Esophagus mucosa (tissue), 1 donor: ENCODE data around the gene COA1. TPM values are rescaled to one million over a fixed set of nuclear protein-coding genes. Genes with fewer than 3 reads are reported as not detected.
"Not testable (repeated sequence)": the region's sequence is repeated elsewhere in the genome, so short reads cannot be mapped to it uniquely, and the experiment has no call there.

Source experiments
- ATAC-seq: fragments of 200-7000 bp; cut with Tn5 transposase; one replicate; pipeline ENCODE4 v1.9.1; 2020
- total RNA-seq: library from RNA; stranded (reverse); gene quantifications from one replicate; pipeline ENCODE4 v1.2.4, GENCODE V29; 2023
- donor health status: DM: yes; HTN: yes; CAD: no.

COA1 gene
- total RNA-seq, 1 donor from 2014 or later: 40.8 TPM

DNA sequence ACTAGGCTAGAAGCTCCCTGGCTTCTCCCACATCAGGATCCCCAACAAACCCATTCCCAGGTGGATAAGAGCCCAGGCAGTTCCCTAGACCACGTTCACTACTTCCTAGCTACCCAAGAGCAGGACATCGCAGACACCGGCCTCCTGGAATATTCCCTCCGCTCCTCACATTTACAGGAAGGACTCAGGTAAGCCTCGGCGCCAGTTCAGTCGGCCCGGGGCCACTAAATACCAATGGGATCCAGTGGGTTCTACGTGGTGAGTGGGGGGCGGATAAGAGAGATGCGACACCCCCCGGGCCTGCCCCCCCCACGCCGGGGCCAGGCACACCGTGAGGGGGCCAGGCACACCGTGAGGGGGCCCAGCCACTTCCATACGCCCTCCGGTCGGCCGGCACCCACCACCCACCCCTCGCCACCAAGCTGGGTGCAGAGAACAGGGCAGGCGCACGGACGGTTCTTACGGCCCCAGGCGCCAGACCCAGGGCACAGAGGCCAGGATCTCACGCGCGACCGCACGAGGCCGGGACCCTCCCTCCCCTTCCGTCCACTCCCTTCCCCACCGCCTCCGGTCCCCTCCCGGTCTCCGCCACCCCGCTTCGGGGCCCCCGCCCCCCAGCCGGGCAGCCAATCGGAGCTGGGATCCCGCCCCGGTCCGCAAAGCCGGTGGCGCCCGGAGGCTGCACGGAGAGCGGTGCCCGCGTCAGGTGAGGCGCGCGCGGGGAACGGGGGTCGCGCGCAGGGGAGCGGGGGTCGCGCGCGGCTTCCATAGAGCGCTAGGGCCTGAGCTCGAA, 28.9 kb upstream of the COA1 start, which contains the start of gene BLVRA:
BLVRA (plus strand) TSS at position 652 of the 793 bp plus-strand sequence. CDS start 12,479 bp downstream, outside the sequence.
- ATAC-seq: peak; percentile 67

- ATAC-seq: no peak
These were observed 27.9 kb upstream of the COA1 start for GRCh38 chr7:43757073-43757720.

DNA sequence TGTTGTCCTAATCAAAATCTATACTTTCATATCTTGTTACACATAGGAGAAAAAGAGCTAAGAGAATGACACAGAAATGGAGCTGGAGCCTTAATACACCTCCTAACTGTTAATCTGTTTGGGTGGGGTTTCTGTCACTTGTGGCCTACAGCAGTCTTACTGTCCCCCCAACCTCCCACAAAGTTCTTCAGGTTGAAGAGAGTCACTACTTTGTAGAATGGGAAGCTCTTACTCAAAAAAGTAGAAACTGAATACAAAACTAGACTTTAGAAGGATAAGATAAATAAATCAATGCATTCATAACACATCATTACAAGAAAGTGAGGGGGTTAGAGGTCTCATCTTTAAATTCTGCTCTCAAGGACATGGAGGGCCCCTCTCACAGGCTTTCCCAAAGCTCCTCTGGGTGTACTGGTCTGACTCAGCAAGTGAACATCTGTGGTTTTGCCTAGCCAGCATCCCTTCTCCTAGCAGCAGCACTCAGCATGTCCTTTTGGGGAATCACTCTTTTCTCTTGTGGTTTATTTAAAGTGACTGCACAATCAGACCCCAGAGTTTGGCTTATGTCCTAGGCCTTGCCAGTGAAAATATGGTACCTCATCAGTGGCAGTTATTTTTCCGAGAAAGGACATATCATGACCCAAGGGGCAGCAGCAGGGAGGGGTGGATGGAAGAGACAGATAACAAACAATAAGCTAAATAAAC, 27.2 kb upstream of the COA1 start:
- no peak for ATAC-seq

- ATAC-seq: no peak
These were observed 25.3 kb upstream of the COA1 start for GRCh38 chr7:43754596-43754995.

- ATAC-seq: no peak
These were observed 24.5 kb upstream of the COA1 start for GRCh38 chr7:43753843-43754242.

- no peak for ATAC-seq
These were observed 24.0 kb upstream of the COA1 start for GRCh38 chr7:43753271-43753810.

GRCh38 chr7:43752411-43752810, 23.1 kb upstream of the COA1 start:
- no peak for ATAC-seq

DNA sequence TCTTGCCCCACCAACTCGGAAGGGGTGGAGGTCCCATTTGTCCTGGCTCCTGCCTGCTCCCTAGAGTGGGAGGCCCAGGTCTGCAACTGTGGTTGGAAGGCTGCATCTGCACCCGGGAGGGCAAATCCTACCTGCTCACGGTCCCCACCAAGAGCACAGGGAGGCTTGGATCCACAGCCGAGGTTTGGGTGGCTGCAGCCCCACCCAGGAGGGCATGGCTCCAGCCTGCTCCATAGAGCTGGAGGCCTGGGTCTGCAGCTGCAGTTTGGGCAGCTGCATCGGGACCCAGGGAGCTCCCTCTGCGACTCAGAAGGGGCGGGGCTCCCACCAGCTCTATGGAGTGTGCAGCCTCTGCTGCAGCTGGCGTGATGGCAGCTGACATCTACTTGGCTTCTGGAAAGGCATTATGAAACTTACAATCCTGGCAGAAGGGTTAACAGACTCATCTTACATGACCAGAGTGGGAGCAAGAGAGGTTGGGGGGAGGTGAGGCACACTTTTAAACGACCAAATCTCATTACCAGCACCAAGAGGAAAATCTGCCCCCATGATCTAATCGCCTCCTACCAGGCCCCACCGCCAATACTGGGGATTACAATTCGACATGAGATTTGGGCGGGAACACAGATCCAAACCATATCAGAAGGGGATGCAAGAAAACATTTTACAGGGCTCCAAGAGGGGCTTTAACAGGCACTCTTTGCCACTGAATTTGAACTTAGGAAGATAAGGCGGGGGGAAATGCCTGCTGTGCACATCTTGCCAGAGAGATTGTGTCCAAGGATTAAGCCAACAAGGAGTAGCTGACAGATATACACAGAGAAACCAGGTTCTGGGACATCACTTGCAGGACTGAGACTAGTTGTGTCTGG, 20.9 kb upstream of the COA1 start:
- no peak for ATAC-seq

- peak; percentile 18 for ATAC-seq
These were observed 20.1 kb upstream of the COA1 start for GRCh38 chr7:43749383-43749940.

DNA sequence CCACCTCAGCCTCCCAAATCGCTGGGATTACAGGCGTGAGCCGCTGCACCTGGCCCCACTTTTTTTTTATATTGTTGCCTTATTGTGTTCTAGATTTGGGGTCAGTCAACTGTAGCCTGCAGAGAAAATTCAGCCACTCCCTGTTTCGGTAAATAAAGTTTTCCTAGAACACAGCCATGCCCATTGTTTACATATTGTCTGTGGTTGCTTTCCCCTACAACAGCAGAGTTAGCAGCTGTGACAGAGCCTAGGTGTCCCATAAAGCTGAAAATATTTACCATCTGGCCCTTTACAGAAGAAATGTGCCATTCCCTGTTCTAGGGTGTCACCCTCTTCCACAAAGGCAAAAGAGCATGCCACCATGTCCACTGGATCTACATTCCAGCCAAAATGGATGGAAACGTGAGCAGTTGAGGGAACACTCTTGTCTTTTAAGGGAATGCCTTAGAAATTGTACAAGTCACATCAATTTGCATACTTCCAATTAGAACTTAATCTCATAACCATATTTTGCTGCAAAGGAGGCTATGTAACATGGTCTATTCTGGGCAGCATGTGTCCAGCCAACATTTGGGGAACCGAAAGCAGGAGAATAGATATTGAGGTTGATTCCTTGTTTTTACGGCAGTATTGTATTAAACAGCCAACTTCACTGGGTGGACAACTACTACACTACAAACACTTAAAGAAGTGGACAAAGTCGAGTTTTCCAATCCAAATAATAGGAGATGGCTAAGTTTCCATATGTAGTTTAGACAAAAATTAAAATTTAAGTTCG, 18.2 kb upstream of the COA1 start:
- no peak for ATAC-seq

GRCh38 chr7:43742692-43743091, 13.4 kb upstream of the COA1 start:
- ATAC-seq: no peak

- ATAC-seq: no peak
These were observed 8.3 kb upstream of the COA1 start for GRCh38 chr7:43737467-43738127.

DNA sequence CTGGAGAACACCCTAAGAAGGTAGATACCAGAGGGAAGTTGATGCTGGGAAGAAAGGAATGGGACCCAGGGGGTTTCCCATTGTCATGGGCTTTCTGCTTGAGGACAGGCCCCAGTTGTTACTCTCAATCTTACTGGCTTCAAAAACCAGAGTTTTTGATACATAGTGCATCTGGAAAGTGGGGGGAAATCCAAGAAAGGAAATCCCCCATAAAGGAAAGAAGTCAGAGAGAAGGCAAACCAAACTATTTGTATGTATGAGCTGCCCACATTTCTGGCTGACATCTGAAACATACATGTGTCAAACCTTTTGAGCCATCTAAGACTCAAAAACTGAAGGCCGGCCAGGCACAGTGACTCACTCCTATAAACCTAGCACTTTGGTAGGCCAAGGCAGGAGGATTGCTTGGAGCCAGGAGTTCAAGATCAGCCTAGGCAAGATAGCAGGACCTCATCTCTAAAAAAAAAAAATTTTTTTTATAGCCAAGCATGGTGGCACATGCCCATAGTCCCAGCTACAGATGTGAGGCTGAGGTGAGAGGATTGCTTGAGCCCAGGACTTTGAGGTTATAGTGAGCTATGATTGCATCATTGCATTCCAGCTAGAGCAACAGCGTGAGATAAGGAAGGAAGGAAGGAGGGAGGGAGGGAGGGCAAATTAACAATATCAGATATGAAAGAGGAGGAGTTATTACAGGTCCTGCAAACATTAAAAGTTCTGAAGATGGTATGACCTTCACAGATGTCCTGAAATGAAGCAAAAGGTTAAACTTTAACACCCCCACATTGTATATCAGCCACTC, 6.7 kb upstream of the COA1 start:
- no peak for ATAC-seq

DNA sequence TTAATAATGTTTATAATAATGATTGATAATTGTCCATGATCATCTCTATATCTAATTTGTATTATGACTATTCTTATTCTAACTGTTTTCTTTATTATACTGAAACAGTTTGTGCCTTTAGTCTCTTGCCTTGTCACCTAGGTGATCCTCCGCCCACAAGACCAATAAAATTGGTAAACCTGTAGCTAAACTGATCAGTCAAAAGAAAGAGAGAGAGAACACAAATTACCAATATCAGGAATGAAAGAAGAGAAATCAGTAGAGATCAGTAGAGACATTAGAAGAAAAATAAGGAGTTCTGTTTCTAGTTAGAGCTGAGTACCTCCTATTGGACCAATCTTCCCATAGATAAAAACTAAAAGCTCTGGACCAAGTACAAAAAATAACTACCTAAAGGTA, 6.1 kb upstream of the COA1 start:
- no peak for ATAC-seq

GRCh38 chr7:43734575-43735332, 5.4 kb upstream of the COA1 start:
- not testable (repeated sequence) for ATAC-seq

DNA sequence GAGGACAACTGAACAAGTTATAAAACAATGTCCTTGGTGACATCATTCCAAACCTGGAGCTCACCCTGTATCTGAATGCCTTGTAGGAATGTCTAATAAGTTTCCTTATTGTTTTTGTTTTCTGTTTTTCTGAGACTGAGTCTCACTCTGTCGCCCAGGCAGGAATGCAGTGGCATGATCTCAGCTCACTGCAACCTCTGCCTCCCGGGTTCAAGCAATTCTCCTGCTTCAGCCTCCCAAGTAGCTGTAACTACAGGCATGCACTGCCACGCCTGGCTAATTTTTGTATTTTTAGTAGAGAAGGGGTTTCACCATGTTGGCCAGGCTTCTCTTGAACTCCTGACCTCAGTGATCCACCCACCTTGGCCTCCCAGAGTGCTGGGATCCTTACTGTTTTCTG, 2.2 kb upstream of the COA1 start:
- not testable (repeated sequence) for ATAC-seq

DNA sequence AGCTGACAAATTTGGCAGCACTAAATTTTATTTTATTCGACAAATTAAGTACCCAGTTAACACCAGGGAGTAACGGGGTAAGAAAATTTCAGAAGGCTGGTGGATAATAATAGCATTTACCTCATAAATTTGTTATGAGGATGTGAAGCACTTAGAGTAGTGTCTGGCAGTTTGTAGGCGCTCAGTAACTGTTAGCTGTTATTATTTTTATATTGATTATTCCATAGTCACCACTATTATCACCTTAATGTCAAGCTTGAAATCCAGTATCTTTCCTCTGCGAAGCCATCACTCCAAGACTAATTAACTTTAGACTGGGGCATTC, 563 bp upstream of the COA1 start:
- no peak for ATAC-seq

DNA sequence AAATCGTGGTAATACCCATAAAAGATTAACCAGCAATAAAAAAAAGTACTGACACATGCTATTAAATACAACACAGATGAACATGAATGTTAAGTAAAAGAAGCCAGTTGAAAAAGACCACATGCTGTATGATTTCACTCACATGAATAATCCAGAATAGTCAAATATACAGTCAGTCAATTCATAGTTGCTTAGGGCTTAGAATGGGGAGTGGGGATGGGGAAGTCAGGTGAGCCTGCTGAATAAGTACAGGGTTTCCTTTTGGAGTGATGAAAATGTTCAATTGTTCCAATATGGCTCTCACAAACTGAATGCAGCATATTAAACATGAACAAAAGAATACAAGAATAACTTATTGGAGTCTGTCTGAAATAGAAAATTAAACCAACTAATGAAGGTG, 1.8 kb downstream of the COA1 start:
- no peak for ATAC-seq

DNA sequence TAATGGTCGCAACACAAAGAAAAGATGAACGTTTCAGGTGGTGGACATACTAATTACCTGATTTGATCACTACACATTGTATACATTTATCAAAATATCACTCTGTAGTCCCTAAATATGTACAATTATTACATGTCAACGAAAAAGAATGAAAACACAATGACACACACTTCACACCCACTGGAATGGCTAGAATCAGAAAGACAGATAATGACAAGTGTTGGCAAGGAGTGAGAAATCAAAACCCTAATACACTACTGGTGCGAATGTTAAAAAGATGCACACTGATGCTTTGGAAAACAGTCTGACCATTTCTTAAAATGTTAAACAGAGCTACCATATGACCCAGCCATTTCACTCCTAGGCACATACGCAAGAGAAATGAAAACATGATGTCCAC, 2.3 kb downstream of the COA1 start:
- no peak for ATAC-seq
